Mucosa of rectum (tissue), 2 donors: ENCODE measurements around the gene UBE2S.
"Not testable (repeated sequence)": the region's sequence is repeated elsewhere in the genome, so short reads cannot be mapped to it uniquely, and the experiment has no call there.

Experiments
- H3K27ac ChIP-seq, 2 donors: one replicate each; pipeline ENCODE4 v1.7.0; 2013; ENCODE audit warnings: inconsistent platforms in 2 of 2, low read depth in 2 of 2, low read length in 2 of 2
- H3K27me3 ChIP-seq, 2 donors: one replicate each; pipeline ENCODE4 v1.7.0; 2013; ENCODE audit warnings: low read length in 2 of 2; ENCODE audit not compliant: control insufficient read depth in 2 of 2, insufficient read depth in 2 of 2
- H3K36me3 ChIP-seq, 2 donors: one replicate each; pipeline ENCODE4 v1.7.0; 2013; ENCODE audit warnings: low read length in 2 of 2; ENCODE audit not compliant: control insufficient read depth in 2 of 2, insufficient read depth in 2 of 2
- H3K4me1 ChIP-seq, 2 donors: one replicate each; pipeline ENCODE4 v1.7.0; 2013; ENCODE audit warnings: low read length in 2 of 2, mild to moderate bottlenecking in 1 of 2; ENCODE audit not compliant: control insufficient read depth in 2 of 2, insufficient read depth in 2 of 2
- H3K4me3 ChIP-seq, 2 donors: one replicate each; pipeline ENCODE4 v1.7.0; 2013; ENCODE audit warnings: low read length in 2 of 2
- H3K9ac ChIP-seq, 2 donors: one replicate each; pipeline ENCODE4 v1.7.0; 2013; ENCODE audit warnings: low read length in 2 of 2, low read depth in 1 of 2, mild to moderate bottlenecking in 1 of 2
- H3K9me3 ChIP-seq, 2 donors: one replicate each; pipeline ENCODE4 v1.7.0; 2013; ENCODE audit warnings: low read length in 2 of 2; ENCODE audit not compliant: control insufficient read depth in 2 of 2
- donor health status: healthy.
- donor health status: Normal muscosa, but diverticular disease.

Gene UBE2S

DNA sequence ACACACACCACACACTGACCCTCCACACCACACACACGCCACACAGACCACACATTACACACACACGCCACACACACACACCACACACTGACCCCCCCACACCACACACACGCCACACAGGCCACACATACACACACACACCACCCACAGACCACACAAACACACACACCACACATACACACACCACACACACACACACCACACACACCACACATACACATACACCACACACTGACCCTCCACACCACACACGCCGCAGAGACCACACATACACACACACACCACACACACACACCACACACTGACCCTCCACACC, 40.5 kb upstream of the UBE2S start:
- not testable (repeated sequence) for H3K9ac ChIP-seq

DNA sequence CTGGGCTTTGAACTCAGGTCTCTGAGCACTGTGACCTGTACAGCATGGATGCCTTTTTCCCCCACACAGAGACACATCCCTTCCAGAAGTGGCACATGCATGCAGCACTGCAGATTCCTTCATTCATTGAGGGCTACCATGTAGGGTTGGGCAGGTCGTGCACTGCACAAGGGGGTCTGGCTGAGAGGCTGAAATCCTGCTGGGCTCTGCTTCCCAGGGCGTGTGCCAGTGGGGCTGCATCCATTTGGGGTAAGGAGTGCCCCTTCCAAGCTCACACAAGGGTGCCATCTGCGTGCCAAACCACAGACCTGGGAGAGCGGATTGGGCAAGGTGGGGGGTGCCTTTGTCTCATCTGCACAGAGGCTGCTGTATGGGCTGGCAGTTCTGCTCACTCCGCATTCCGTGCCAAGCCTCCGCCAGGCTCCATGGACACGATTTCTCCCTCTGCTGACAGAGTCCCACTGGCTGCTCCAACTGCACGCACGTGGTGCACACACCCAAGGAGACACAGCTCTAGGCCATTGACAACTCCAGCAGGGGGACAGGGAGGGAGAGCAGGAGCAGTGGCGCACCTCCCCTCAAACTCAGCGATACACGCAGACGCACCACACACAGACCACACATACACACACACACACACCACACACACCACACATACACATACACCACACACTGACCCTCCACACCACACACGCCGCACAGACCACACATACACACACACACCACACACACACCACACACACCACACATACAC, 40.0 kb upstream of the UBE2S start:
- no peaks in the 10 kb centered on the region for H3K4me1 ChIP-seq
- H3K27ac ChIP-seq: no peak overlapping the region
- H3K36me3 ChIP-seq: no peaks in the 10 kb centered on the region
- no peaks in the 10 kb centered on the region for H3K9me3 ChIP-seq
- peaks cover 28 to 35% of the 10 kb centered on the region in 2 donors for H3K27me3 ChIP-seq
- H3K4me3 ChIP-seq: no peak overlapping the region
- no peak overlapping the region for H3K9ac ChIP-seq

More for the DNA sequence above, 40.5 kb upstream of the UBE2S start:
- H3K36me3 ChIP-seq, H3K4me3 ChIP-seq, H3K4me1 ChIP-seq, H3K9me3 ChIP-seq, H3K27ac ChIP-seq: not testable (repeated sequence)
- peaks cover 28 to 35% of the 10 kb centered on the region in 2 donors for H3K27me3 ChIP-seq

DNA sequence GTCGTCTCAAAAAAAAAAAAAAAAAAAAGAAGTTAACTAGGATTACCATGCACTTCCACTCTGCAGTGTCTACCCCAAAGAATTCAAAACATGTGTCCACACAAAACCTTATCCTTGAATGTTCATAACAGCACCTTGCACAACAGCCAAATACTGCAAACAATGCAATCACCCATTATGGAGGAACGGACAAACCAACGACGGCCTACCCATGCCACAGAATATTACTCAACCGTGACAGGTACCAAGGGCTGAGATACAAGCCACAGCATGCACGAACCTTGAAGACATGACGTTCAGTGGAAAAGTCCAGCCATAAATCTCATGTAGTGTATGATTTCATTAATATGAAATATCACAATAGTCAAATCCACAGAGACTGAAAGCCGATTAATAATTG, 38.5 kb upstream of the UBE2S start:
- Histone ChIP-seq H3K36me3 (no peaks in the 10 kb centered on the region), H3K27ac (no peak overlapping the region), H3K4me3 (no peak overlapping the region), H3K9ac (no peak overlapping the region), H3K27me3 (peaks cover 26 to 37% of the 10 kb centered on the region in 2 donors), H3K9me3 (no peaks in the 10 kb centered on the region), H3K4me1 (peaks cover 0 to 2% of the 10 kb centered on the region in 2 donors)

DNA sequence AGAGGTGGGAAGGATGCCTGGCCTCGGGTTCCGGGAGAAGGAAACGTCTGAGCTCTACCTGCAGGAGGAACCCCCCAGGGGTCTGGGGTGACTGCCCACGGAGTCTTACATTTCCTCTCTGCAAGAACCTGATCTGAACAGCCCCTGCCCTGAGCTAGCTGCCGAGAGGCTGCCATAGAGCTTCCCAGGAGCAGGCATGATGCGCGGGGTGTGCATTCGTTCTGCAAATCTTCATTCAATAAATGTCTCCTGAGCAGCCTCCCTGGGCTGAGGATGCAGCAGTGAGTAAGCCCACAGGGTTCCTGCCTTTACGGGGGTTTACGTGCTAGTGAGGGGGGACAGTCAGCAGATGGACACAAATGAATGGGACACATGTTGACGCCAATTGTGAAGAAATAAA, 37.1 kb upstream of the UBE2S start:
- Histone ChIP-seq H3K9ac (no peak overlapping the region), H3K4me3 (no peak overlapping the region), H3K27me3 (peaks cover 32 to 44% of the 10 kb centered on the region in 2 donors), H3K27ac (no peak overlapping the region), H3K36me3 (no peaks in the 10 kb centered on the region), H3K9me3 (no peaks in the 10 kb centered on the region), H3K4me1 (peaks cover 0 to 2% of the 10 kb centered on the region in 2 donors)

DNA sequence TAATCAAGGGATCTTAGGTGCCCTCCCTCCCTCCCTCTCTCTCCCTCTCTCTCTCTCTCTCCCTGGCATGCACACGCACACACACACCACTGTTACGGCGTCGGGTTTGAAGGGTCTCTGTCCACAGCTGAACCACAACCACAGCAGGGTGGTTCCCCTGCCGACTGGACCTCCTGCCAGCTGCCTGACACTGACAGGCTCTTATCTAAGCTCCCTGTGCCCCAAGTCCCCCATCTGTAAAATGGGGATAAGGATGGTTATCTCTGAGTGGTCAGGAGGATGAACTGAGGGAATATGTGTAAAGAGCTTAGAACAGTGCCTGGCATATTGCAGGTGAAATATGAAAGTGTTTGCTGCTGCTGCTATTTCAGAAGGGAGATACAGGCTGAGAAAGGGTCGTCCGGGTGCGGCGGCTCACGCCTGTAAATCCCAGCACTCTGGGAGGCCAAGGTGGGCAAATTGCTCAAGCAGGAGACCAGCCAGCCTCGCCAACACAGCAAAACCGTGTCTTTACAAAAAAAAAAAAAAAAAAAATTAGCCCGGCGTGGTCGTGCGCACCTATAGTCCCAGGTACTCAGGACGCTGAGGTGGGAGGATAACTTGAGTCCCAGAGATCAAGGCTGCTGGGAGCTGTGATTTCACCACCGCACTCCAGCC, 36.4 kb upstream of the UBE2S start:
- Histone ChIP-seq H3K4me3 (no peak overlapping the region), H3K4me1 (peaks cover 0 to 2% of the 10 kb centered on the region in 2 donors), H3K36me3 (no peaks in the 10 kb centered on the region), H3K27ac (no peak overlapping the region), H3K27me3 (peaks cover 35 to 45% of the 10 kb centered on the region in 2 donors), H3K9ac (no peak overlapping the region), H3K9me3 (no peaks in the 10 kb centered on the region)

DNA sequence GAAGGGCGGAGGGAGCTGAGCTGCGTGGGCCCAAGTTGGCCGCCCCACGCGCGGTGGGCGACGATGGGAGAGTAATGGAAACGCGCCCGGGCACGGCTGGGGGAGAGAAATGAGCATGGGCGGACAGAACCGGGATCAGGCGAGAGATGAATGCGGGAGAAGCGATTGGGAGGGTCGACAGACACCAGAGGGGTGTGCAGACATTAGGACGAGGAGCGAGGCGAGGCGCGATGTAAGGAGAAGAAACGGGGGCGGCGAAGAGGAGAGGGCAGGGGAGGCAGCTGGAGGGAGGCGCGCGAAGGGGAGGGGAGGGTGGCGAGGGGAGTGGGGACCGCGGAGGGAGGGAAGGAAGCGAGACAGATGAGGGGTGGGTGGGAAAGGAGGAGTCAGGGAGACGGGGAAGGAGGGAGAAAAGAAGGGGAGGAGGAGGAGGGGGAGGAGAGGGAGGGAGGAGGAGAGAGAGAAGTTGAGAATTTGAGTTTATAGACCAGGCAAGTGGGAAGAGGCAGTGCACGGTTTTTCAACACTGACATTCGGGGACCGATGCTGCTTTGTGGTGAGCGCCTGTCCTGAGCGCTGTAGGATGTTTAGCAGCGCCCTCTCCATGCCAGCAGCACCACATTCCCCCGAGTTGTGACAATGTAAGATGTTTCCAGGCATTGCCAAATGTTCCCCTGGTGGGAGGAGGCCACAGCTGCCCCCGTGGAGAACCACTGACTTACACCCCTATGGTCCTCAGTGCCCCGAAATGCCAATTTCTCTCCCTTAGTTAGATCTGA, 35.6 kb upstream of the UBE2S start, which contains the start of gene SHISA7:
TSS of gene SHISA7 (minus strand) at position 256 of the 779 bp plus-strand sequence. CDS start 437 bp downstream, outside the sequence.
- Histone ChIP-seq H3K9me3 (no peaks in the 10 kb centered on the region), H3K4me3 (no peak within 1 kb of the TSS), H3K4me1 (peaks cover 0 to 2% of the 10 kb centered on the region in 2 donors), H3K9ac (no peak within 1 kb of the TSS), H3K27ac (no peak within 1 kb of the TSS), H3K36me3 (no peaks in the 10 kb centered on the region), H3K27me3 (peaks cover 39 to 49% of the 10 kb centered on the region in 2 donors)

DNA sequence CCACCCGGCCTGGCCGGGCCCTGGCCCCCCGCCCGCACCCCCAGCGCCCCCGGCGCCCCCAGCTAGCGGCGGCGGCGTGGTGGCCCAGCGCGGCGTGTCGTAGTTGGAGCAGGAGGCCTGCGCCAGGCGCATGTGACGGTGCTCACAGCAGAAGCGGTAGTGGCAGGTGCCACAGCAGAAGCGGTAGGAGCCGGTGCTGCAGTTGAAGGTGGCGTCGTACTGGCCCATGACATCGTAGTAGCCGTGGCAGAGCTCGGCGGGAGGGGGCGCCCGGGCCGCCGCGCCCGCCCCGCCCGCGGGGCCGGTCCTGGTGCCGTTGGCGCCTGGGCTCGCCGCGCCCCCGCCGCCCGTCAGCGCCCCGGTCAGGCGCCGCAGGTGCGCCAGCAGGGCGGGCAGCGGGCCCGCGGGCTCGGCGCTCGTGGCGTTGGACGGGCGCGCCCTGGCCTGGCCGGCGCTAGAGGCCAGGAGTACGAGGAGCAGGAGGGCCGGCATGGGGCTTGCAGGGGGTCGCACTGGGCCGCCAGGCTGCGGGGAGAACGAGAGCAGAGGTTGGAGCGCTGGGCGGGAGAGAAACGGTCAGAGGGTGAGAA, 34.9 kb upstream of the UBE2S start:
- Histone ChIP-seq H3K27ac (no peak overlapping the region), H3K27me3 (peaks cover 36 to 52% of the 10 kb centered on the region in 2 donors), H3K4me3 (no peak overlapping the region), H3K9ac (no peak overlapping the region), H3K4me1 (peaks cover 0 to 2% of the 10 kb centered on the region in 2 donors), H3K9me3 (no peaks in the 10 kb centered on the region), H3K36me3 (no peaks in the 10 kb centered on the region)

DNA sequence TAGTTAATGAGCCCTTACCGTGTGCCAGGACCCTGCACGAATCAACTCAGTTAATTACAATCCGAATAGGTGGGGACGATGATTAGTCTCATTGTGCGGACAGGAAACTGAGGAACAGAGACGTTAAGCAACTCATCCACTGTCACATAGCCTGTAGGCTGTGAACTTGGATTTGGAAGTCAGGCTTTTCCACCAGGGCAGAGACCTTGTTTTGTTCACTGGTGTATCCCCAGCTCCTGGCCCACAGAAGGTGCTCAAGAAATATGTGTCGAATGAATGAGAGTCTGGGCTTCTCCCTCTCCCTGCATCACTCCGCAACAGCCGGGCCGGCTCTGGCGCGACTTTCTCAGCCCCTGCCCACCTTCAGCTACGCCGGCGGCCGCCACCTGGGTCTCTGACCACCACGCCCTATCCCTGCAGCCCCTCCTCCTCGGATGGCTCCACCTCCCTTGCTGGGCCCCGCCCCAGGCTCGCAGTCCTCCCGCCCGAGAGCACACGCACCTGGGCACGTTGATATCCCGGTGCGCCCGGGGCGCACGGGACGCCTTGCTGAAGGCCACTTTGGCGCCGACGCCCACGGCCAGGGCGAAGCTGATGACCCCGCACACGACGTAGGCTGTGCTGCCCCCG, 34.2 kb upstream of the UBE2S start:
- Histone ChIP-seq H3K4me3 (no peak overlapping the region), H3K4me1 (peaks cover 0 to 2% of the 10 kb centered on the region in 2 donors), H3K27ac (no peak overlapping the region), H3K9ac (no peak overlapping the region), H3K9me3 (no peaks in the 10 kb centered on the region), H3K36me3 (no peaks in the 10 kb centered on the region), H3K27me3 (peaks cover 36 to 54% of the 10 kb centered on the region in 2 donors)

DNA sequence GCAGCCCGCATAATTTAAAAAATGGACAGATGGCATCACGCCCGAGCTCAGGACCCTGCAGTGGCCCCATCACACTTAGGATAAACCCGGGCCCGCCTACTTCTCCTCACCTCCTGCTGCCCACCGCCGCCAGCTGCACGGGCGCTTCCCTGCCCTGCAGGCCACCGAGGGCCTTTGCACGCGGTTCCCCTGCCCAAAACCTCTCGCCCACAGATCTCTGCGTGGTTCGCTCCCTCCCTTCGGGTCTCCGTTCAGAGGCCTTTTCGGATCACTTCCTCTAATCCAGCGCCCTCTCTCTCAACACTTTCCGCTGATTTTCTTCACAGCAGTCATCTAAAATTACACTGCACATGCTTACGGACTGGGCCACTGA, 33.7 kb upstream of the UBE2S start:
- H3K27me3 ChIP-seq: peaks cover 36 to 54% of the 10 kb centered on the region in 2 donors
- no peak overlapping the region for H3K9ac ChIP-seq
- peaks cover 0 to 2% of the 10 kb centered on the region in 2 donors for H3K4me1 ChIP-seq
- no peaks in the 10 kb centered on the region for H3K36me3 ChIP-seq
- no peak overlapping the region for H3K27ac ChIP-seq
- no peaks in the 10 kb centered on the region for H3K9me3 ChIP-seq
- no peak overlapping the region for H3K4me3 ChIP-seq
